ENCODE measurements around the gene CFAP300.

GRCh38 chr11:102070766-102071165 lies 23.5 kb downstream of the CFAP300 start:
- no peak for TF ChIP-seq EZH2 (IDR thresholded peaks at IDR 0.05; ENCODE audit: low read length, unreplicated experiment)
- TF ChIP-seq, protein P1, sequence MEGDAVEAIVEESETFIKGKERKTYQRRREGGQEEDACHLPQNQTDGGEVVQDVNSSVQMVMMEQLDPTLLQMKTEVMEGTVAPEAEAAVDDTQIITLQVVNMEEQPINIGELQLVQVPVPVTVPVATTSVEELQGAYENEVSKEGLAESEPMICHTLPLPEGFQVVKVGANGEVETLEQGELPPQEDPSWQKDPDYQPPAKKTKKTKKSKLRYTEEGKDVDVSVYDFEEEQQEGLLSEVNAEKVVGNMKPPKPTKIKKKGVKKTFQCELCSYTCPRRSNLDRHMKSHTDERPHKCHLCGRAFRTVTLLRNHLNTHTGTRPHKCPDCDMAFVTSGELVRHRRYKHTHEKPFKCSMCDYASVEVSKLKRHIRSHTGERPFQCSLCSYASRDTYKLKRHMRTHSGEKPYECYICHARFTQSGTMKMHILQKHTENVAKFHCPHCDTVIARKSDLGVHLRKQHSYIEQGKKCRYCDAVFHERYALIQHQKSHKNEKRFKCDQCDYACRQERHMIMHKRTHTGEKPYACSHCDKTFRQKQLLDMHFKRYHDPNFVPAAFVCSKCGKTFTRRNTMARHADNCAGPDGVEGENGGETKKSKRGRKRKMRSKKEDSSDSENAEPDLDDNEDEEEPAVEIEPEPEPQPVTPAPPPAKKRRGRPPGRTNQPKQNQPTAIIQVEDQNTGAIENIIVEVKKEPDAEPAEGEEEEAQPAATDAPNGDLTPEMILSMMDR (conservative IDR thresholded peaks at IDR 0.05; ENCODE audit: low read depth, low read length): no peak
- TF ChIP-seq EZH2phosphoT487 (IDR thresholded peaks at IDR 0.05; ENCODE audit: borderline replicate concordance, low read length): no peak

All from PC-3 (cell line).